HepG2 (cell line): ENCODE results near the gene RPL18. TPM values are rescaled to one million over a fixed set of nuclear protein-coding genes. Genes with fewer than 3 reads are reported as not detected.

Source experiments
- ATAC-seq: fragments of 200-7000 bp; cut with Tn5 transposase; 3 replicates; pipeline ENCODE4 v1.9.1; 2020; ENCODE audit warnings: mild to moderate bottlenecking, moderate library complexity
- BruUV-seq: library from RNA; stranded (reverse); fragments of 400-500 nt; replicated peaks from 2 replicates; lab custom pipeline; 2021; lab: Mats Ljungman, UMichigan
- CTCF ChIA-PET: fragments of 300-600 bp; formaldehyde crosslinking; extraction: SDS; loops from one replicate; lab custom pipeline; 2021; ENCODE audit warnings: low total read pairs, inconsistent platforms, low intra/inter-chr PET ratio; lab: Yijun Ruan, JAX
- POLR2A ChIA-PET: fragments of 350-600 bp; sonication (Branson Sonifier 250); formaldehyde crosslinking; loops from one replicate; lab custom pipeline; 2020; ENCODE audit warnings: antibody characterized with exemption, inconsistent platforms; lab: Yijun Ruan, JAX
- DNase-seq: peaks from one replicate; pipeline ENCODE4 v3.0.0-alpha.2; 2015; ENCODE audit warnings: low spot score
- FAIRE-seq: peaks from 3 replicates; lab custom pipeline; 2011; peaks lifted over from hg19 to GRCh38; lab: Jason Lieb, UNC
- H2AFZ ChIP-seq: one replicate; pipeline ENCODE4 v1.6.1; 2011; ENCODE audit warnings: low read length, inconsistent platforms
- H3K27ac ChIP-seq: fragments of 300-600 bp; 3 replicates; pipeline ENCODE4 v1.8.0; 2011; ENCODE audit warnings: mixed run types, mild to moderate bottlenecking, mixed read lengths, low read length, inconsistent platforms; ENCODE audit not compliant: insufficient read depth; ENCODE audit errors: extremely low read length
- H3K27me3 ChIP-seq, 2 experiments: fragments of 200-600 bp in 1 of 2; 2 replicates in 1 of 2; 3 replicates in 1 of 2; pipeline versions ENCODE4 v1.6.0 to v1.8.0; 2011; ENCODE audit warnings: low read length in 2 of 2, mild to moderate bottlenecking in 2 of 2, moderate library complexity in 2 of 2, inconsistent platforms in 1 of 2; ENCODE audit not compliant: insufficient read depth in 2 of 2, control insufficient read depth in 1 of 2
- H3K36me3 ChIP-seq, 2 experiments: fragments of 200-600 bp in 1 of 2; replicated peaks in 1 of 2; 2 replicates in 1 of 2; 3 replicates in 1 of 2; pipeline versions ENCODE4 v1.5.1 to v1.8.0; 2011; ENCODE audit warnings: low read length in 2 of 2, inconsistent platforms in 1 of 2; ENCODE audit not compliant: insufficient read depth in 2 of 2, control insufficient read depth in 1 of 2
- H3K4me1 ChIP-seq: 2 replicates; pipeline ENCODE4 v1.5.1; 2012; ENCODE audit warnings: low read length, inconsistent platforms; ENCODE audit not compliant: insufficient read depth
- H3K4me2 ChIP-seq: 2 replicates; pipeline ENCODE4 v1.6.0; 2011; ENCODE audit warnings: low read depth, low read length, inconsistent platforms
- H3K4me3 ChIP-seq, 3 experiments: fragments of 200-600 bp in 1 of 3; sonication (generic), shearing (Covaris generic) in 1 of 3; replicated peaks in 1 of 3; 2 replicates each; pipeline ENCODE4 v1.5.1; 2011 to 2016; ENCODE audit warnings: low read length in 3 of 3, inconsistent platforms in 2 of 3, low read depth in 2 of 3, mild to moderate bottlenecking in 2 of 3, control low read depth in 1 of 3, mixed read lengths in 1 of 3; ENCODE audit not compliant: insufficient read depth in 1 of 3
- H3K79me2 ChIP-seq: one replicate; pipeline ENCODE4 v1.6.1; 2011; ENCODE audit warnings: low read length, inconsistent platforms; ENCODE audit not compliant: insufficient read depth
- H3K9ac ChIP-seq: 2 replicates; pipeline ENCODE4 v1.6.0; 2011; ENCODE audit warnings: mild to moderate bottlenecking, low read depth, low read length, inconsistent platforms; ENCODE audit not compliant: insufficient read depth
- H3K9me3 ChIP-seq: 2 replicates; pipeline ENCODE4 v1.5.1; 2012; ENCODE audit warnings: mild to moderate bottlenecking, low read length
- H4K20me1 ChIP-seq: 2 replicates; pipeline ENCODE4 v1.6.0; 2011; ENCODE audit warnings: inconsistent platforms, mild to moderate bottlenecking, low read length, moderate library complexity; ENCODE audit not compliant: insufficient read depth
- ATF7 ChIP-seq, 2 experiments: fragments of 450-650 bp in 1 of 2; sonication (generic) in 1 of 2; formaldehyde crosslinking in 1 of 2; IDR thresholded peaks; 2 replicates each; pipeline versions ENCODE4 v1.4.0 to v1.6.1; 2016 to 2020; ENCODE audit warnings: antibody characterized with exemption in 1 of 2, mild to moderate bottlenecking in 1 of 2, missing genetic modification reagents in 1 of 2
- BORCS8-MEF2B ChIP-seq: sonication (generic); formaldehyde crosslinking; IDR thresholded peaks from 2 replicates; pipeline ENCODE4 v1.8.0; 2022; ENCODE audit warnings: mild to moderate bottlenecking, missing genetic modification reagents
- CBX2 ChIP-seq, 2 experiments: fragments of 200-600 bp in 1 of 2; sonication (generic); formaldehyde crosslinking in 1 of 2; IDR thresholded peaks; 2 replicates each; pipeline versions ENCODE4 v1.7.0 to v1.8.1; 2018 to 2022; ENCODE audit warnings: low read depth in 2 of 2, low read length in 1 of 2, mild to moderate bottlenecking in 1 of 2, missing genetic modification reagents in 1 of 2
- CREB1 ChIP-seq, 2 experiments: fragments of 450-650 bp in 1 of 2; IDR thresholded peaks; 2 replicates each; pipeline ENCODE4 v1.6.1; 2016 to 2017; ENCODE audit warnings: control low read depth in 1 of 2, mild to moderate bottlenecking in 1 of 2, missing compliant biosample characterization in 1 of 2, missing genetic modification characterization in 1 of 2
- KDM6A ChIP-seq: IDR thresholded peaks from 2 replicates; pipeline ENCODE4 v1.6.1; 2016; ENCODE audit warnings: low read depth
- NFATC3 ChIP-seq: sonication (generic); formaldehyde crosslinking; IDR thresholded peaks from 2 replicates; pipeline ENCODE4 v1.5.1; 2020; ENCODE audit warnings: mild to moderate bottlenecking, missing genetic modification reagents
- NFE2 ChIP-seq: sonication (generic); formaldehyde crosslinking; IDR thresholded peaks from 2 replicates; pipeline ENCODE4 v1.4.0; 2020; ENCODE audit warnings: missing genetic modification reagents
- PAX8 ChIP-seq: sonication (generic); formaldehyde crosslinking; IDR thresholded peaks from 2 replicates; pipeline ENCODE4 v1.8.0; 2022; ENCODE audit warnings: mild to moderate bottlenecking, missing genetic modification reagents, borderline replicate concordance
- POGK ChIP-seq: sonication (generic); formaldehyde crosslinking; conservative IDR thresholded peaks from 2 replicates; pipeline ENCODE4 v1.8.0; 2022; ENCODE audit warnings: mild to moderate bottlenecking, moderate library complexity, missing genetic modification reagents
- TFAP4 ChIP-seq: sonication (generic); IDR thresholded peaks from 2 replicates; pipeline ENCODE4 v1.6.1; 2016; ENCODE audit warnings: low read depth, borderline replicate concordance
- ZNF75D ChIP-seq: sonication (generic); formaldehyde crosslinking; IDR thresholded peaks from 2 replicates; pipeline ENCODE4 v1.8.1; 2023; ENCODE audit warnings: missing genetic modification reagents, mild to moderate bottlenecking, borderline replicate concordance
- WGBS: methylation state at CpG from one replicate; pipeline ENCODE4 v1.1.6; 2017; ENCODE audit warnings: low lambda C conversion rate; 5-methylcytosine and 5-hydroxymethylcytosine counted together
- in situ Hi-C: cut with HindIII; loops from 2 replicates; pipeline ENCODE4 v1.10.0; 2017; ENCODE audit warnings: low pct_unique_long_range_greater_than_20kb; ENCODE audit not compliant: extremely low pct_ligation_motif_present
- intact Hi-C: fragments of 100-400 bp; cut with micrococcal nuclease; formaldehyde crosslinking; loops from one replicate; pipeline ENCODE4 v1.10.0; 2022; ENCODE audit not compliant: unreplicated experiment
- polyA plus RNA-seq, 8 experiments: library from polyadenylated mRNA; depleted of rRNA in 3 of 8; stranded (reverse) in 7 of 8; unstranded in 1 of 8; fragments of >200 nt; fragmentation: Illumina TruSeq in 4 of 8; extraction: Trizol in 4 of 8; gene quantifications; 2 replicates each; pipeline versions ENCODE4 v1.2.1 to v1.2.3, GENCODE V29; 2011 to 2016; ENCODE audit warnings: low read depth in 4 of 8, missing spikeins in 1 of 8, mixed read lengths in 1 of 8; ENCODE audit not compliant: insufficient read depth in 1 of 8
- total RNA-seq, 5 experiments: library from RNA; depleted of rRNA; stranded (reverse); fragments of >200 nt; fragmentation: Illumina TruSeq; extraction: Trizol; gene quantifications; 2 replicates each; pipeline ENCODE4 v1.2.3, GENCODE V29; 2016; ENCODE audit warnings: low read depth in 1 of 5
- TF ChIP-seq, protein P1 (sequence below): sonication (generic); formaldehyde crosslinking; IDR thresholded peaks from 2 replicates; pipeline ENCODE4 v1.4.0; 2020; ENCODE audit warnings: missing genetic modification reagents
- TF ChIP-seq, protein P2 (sequence below): IDR thresholded peaks from 2 replicates; pipeline ENCODE4 v1.6.1; 2016
- TF ChIP-seq, protein P3 (sequence below): sonication (generic); formaldehyde crosslinking; IDR thresholded peaks from 2 replicates; pipeline ENCODE4 v1.4.0; 2020; ENCODE audit warnings: missing genetic modification reagents

Gene RPL18
- total and polyA plus RNA-seq, 2 of the 13 experiments (the other 11 are each of a cell fraction or from before 2014, with no cell fraction given) = 1,485 to 1,639 TPM

DNA sequence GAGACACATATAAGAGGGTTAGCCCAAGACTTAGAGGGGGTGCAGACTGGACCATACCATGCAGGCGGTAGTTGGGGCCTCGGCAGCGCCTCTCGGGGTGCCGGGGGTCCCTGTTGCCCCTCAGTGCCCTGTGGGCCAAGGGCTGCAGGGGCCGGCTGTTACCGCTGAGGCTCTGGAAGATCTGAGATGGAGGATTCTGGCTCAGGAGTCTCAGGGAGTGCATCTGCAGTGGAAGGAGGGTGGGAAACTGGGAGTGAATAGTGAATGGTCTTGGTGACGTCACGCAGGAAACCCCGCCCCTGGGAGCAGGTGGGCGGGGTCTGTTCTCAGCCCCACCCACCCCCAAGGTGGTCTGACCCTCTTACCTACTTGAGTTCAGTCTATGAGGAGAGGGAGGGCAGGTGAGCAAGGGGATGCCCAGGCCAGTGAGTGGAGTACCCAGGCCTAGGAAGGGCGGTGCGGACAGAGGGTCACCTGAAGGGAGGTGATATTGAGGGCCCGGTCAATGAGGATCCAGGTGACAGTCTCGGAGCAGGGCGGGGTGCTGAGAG is 19.9 kb upstream of the RPL18 start (continued):
- no peak for TF ChIP-seq TFAP4
- TF ChIP-seq ATF7 (IDR thresholded peaks at IDR 0.05) = peak; percentile 84
- TF ChIP-seq ATF7 (CRISPR knock-in tag; IDR thresholded peaks at IDR 0.05) = no peak
- no peak for TF ChIP-seq ZNF75D (CRISPR knock-in tag)

- H2AFZ ChIP-seq = no peak overlapping the region
- H3K9ac ChIP-seq = peak overlapping the region; percentile 23; the same call in 1 of the 2 replicates
- H3K9me3 ChIP-seq = no peaks in the 10 kb centered on the region
- CTCF ChIA-PET = interaction anchor here (0.6 to 0.9 kb wide), 2 partner anchors 8 to 22 kb away, joined by 3 read pairs; partner anchors contain the start of gene CA11
- H3K79me2 ChIP-seq = no peaks in the 10 kb centered on the region
- ATAC-seq = peak; percentile 9
- no peaks in the 10 kb centered on the region for H3K36me3 ChIP-seq
- POLR2A ChIA-PET = interaction anchor here (0.6 to 2.0 kb wide), 4 partner anchors 11 to 306 kb away, joined by 3 to 12 read pairs (median 4); partner anchors contain the start of genes RPL18 and SPHK2
- 13% methylated on average over 27 of the region's 29 CpGs for WGBS
- peaks cover 0 to 8% of the 10 kb centered on the region in 2 experiments; a peak in 3 of 5 replicates for H3K27me3 ChIP-seq
- peaks cover 63% of the 10 kb centered on the region for H3K4me1 ChIP-seq
- peak overlapping the region; percentile 96 for H3K4me2 ChIP-seq
- FAIRE-seq = peak; percentile 68
- intact Hi-C loops = no loop called here
- peak; percentile 75 for DNase-seq
- peak overlapping the region; percentile 64 for H3K27ac ChIP-seq
- H3K4me3 ChIP-seq = peak overlapping the region in 2 of 3 experiments; percentile 15 to 50; a peak in 4 of 6 replicates
- in situ Hi-C loops = no loop called here
- BruUV-seq = no TSS peak
- H4K20me1 ChIP-seq = no peaks in the 10 kb centered on the region
- TF ChIP-seq NFE2 (CRISPR knock-in tag) (no peak), PAX8 (CRISPR knock-in tag) (no peak), KDM6A (CRISPR knock-in tag) (no peak), CBX2 (IDR thresholded peaks at IDR 0.05; ENCODE audit: low read depth, low read length) (no peak), CBX2 (CRISPR knock-in tag; IDR thresholded peaks at IDR 0.05; ENCODE audit: low read depth) (no peak), CREB1 (IDR thresholded peaks at IDR 0.05) (no peak), CREB1 (CRISPR knock-in tag; IDR thresholded peaks at IDR 0.05) (no peak; the same call in none of the 2 replicates), BORCS8-MEF2B (CRISPR knock-in tag) (0 out of 2 replicates have a peak, but pooled peaks have one; percentile 38), POGK (CRISPR knock-in tag) (peak; percentile 52; the same call in 1 of the 2 replicates), NFATC3 (CRISPR knock-in tag) (no peak)
- TF ChIP-seq, protein P1, sequence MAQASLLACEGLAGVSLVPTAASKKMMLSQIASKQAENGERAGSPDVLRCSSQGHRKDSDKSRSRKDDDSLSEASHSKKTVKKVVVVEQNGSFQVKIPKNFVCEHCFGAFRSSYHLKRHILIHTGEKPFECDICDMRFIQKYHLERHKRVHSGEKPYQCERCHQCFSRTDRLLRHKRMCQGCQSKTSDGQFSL (CRISPR knock-in tag) = peak; percentile 97
- TF ChIP-seq, protein P2, sequence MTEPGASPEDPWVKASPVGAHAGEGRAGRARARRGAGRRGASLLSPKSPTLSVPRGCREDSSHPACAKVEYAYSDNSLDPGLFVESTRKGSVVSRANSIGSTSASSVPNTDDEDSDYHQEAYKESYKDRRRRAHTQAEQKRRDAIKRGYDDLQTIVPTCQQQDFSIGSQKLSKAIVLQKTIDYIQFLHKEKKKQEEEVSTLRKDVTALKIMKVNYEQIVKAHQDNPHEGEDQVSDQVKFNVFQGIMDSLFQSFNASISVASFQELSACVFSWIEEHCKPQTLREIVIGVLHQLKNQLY (CRISPR knock-in tag) = no peak
- TF ChIP-seq, protein P3, sequence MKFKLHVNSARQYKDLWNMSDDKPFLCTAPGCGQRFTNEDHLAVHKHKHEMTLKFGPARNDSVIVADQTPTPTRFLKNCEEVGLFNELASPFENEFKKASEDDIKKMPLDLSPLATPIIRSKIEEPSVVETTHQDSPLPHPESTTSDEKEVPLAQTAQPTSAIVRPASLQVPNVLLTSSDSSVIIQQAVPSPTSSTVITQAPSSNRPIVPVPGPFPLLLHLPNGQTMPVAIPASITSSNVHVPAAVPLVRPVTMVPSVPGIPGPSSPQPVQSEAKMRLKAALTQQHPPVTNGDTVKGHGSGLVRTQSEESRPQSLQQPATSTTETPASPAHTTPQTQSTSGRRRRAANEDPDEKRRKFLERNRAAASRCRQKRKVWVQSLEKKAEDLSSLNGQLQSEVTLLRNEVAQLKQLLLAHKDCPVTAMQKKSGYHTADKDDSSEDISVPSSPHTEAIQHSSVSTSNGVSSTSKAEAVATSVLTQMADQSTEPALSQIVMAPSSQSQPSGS (CRISPR knock-in tag) = no peak
Observed at GRCh38 chr19:48637948-48638830, 19.2 kb upstream of the RPL18 start.
